Smooth muscle cell of bladder (primary cell): Measurements from ENCODE around the gene CBX5. TPM values are rescaled to one million over a fixed set of nuclear protein-coding genes. Genes with fewer than 3 reads are reported as not detected.

Source experiments
- total RNA-seq: library from RNA; depleted of rRNA; stranded (reverse); fragments of >200 nt; gene quantifications from 2 replicates; pipeline ENCODE4 v1.2.3, GENCODE V29; 2014

CBX5 gene
- total RNA-seq, result 12.4 and 15.4 TPM in 2 replicates

DNA sequence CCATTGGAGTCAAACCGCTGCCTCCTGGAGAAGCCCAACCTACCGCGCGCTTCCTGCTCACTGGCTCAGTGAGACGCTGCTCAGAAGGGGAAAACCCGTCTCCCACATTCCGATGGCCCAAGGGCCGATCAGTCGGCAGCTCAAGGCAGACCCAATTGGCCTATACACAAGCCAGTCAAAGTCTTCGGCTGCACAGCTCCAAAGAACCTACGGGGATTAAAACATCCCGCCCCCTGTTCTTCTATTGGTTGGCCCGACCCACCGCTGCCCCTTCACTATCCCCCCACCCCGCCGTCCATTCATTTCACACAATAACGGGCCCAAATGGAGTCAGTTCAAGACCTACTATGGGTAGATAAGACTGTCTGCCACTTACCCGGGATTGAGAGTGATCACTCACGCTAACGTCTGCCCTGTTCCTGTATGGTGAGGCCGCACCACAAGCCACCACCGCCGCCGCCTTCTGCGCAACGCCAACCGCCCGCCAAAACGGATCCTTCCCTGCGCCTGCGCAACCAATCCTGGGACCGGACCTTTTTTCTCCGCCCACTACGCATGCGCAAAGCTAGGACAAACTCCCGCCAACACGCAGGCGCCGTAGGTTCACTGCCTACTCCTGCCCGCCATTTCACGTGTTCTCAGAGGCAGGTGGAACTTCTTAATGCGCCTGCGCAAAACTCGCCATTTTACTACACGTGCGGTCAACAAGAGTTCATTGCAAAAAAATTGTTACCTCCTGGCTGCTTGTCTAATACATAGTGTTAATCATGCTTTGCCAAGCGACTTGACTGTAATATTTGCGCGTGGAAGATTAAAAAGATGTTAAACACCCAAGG lies at the start of gene CBX5:
TSS of gene CBX5 (minus strand) at position 491 of the 836 bp plus-strand sequence. CDS start 22,472 bp downstream, outside the sequence.

DNA sequence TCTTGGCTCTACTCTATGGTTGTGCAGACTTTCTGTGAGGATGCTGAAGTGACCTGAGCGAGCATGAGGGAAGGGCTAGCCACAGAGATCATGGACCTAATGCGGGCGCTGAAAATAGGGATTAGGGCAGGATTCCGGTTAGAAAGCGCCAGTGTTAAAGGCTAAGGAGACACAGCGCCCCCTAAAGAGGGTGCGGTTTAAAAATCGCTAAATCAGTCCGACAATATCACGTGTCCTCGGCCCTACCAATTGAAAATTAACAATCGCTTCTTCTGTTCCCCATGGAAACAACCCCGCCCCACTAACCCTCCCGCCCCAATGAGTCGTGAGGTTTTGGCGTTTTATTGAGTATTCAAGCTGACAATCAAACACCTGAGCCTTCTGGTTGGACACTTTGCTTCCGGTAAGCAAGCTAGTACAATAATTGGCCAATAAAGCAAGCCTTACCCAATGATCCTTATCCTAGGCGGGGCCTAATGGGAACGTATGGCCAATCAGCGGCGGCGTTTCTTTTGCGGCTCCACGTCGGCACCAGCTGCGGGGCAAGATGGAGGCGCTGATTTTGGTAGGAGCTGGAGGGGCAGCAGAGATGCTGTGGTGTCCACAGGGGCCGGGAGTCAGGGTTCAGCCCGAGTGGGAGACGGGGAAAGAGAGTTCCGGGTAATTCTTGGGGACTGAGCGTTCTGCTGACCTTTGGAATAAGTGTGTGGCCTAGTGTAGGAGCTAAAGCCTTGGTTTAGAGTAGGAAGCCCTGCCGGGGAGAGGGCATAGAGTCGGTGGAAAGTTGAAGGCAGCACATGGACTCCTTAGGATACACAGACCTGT lies 44.9 kb upstream of the CBX5 start, which contains the start of gene COPZ1:
TSS of gene COPZ1 (plus strand) at position 515 of the 825 bp plus-strand sequence. CDS start at position 548, 33 bp downstream.

DNA sequence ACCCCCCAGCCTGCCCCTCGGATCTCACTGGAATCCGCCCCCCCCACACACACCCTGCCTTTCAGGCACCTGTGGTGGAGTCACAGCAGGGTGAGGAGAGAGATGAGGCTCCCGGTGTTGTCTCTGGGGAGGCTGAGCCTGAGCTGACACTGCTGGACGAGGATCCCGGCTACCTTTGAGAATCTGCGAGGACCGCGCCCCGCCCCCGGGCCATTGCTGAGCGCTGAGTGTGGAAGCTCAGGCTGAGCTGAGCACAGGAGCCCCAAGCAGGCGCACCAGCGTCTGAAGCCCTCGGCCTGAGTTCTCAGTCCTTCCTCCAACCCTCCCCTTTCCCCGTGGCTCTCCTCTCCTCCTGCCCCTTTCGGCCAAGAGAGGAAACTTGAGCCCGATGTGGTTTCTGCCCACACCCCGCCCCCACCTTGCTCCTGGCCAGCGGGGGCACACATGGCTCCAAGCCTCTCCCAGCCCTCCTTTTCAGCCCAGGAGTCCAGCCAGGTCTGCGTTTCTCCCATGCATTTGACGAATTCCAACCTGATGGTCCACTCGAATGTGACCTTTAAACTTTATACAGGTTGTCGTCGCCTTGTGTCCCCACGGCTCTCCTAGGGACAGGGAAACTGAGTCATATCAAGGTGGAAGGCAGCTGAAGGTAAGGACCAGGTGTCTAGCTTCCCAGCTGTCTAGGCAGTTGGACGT lies 21.0 kb upstream of the CBX5 start, which contains the start of gene NFE2:
TSS of gene NFE2 (minus strand) at position 284 of the 696 bp plus-strand sequence. CDS start 5,767 bp downstream, outside the sequence.

DNA sequence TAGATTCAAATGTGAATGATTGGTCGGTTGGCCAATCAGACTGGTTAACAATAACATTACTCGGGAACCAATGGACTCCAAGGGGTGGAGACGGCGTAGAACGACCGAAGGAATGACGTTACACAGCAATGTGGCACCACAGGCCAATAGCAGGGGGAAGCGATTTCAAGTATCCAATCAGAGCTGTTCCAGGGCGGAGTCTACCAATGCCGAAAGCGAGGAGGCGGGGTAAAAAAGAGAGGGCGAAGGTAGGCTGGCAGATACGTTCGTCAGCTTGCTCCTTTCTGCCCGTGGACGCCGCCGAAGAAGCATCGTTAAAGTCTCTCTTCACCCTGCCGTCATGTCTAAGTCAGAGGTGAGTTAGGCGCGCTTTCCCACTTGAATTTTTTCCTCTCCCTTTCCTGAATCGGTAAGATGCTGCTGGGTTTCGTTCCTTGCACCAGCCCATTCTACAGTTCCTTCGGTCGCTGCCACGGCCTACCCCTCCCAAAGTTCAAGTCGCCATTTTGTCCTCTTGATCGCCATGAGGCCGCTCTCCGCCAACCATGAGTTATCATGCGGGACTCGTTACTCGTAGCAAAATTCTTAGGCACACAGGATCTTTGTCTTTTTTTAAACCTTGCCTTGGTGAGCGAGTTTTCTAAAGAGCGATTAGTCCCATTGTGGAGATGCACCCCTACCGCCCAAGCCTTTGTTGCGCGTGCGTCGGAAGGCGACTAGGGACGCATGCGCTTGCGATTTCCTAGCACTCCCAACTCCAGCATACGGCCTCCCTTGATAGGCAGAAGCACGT lies 742 bp upstream of the CBX5 start, which contains the start of gene HNRNPA1:
TSS of gene HNRNPA1 (plus strand) at position 259 of the 793 bp plus-strand sequence. CDS start at position 341, 82 bp downstream.

Other genes starting within 250 kb of the CBX5 start
- not detected in 2 replicates for gene HOXC5, start 247.1 kb downstream of the CBX5 start, total RNA-seq
- 0.09 and 0.14 TPM in 2 replicates for gene HOXC4, start 226.3 kb downstream of the CBX5 start, total RNA-seq
- 23.4 and 25.0 TPM in 2 replicates for gene SMUG1, start 91.1 kb downstream of the CBX5 start, total RNA-seq
- 454 and 485 TPM in 2 replicates for gene HNRNPA1, start 604 bp upstream of the CBX5 start, total RNA-seq
- 0.18 and 0.28 TPM in 2 replicates for gene NFE2, start 20.9 kb upstream of the CBX5 start, total RNA-seq
- gene COPZ1, start 45.0 kb upstream of the CBX5 start, total RNA-seq, result 129 and 136 TPM in 2 replicates
- 0.09 TPM in 1 of 2 replicates, not detected in the other for gene GPR84, start 84.4 kb upstream of the CBX5 start, total RNA-seq
- gene ZNF385A, start 104.6 kb upstream of the CBX5 start, total RNA-seq, result 0.71 and 1.5 TPM in 2 replicates
- 183 and 186 TPM in 2 replicates for gene ITGA5, start 139.1 kb upstream of the CBX5 start, total RNA-seq
- gene GTSF1, start 193.5 kb upstream of the CBX5 start, total RNA-seq, result not detected in 2 replicates
- under 0.01 TPM in 1 of 2 replicates, not detected in the other for gene NCKAP1L, start 217.6 kb upstream of the CBX5 start, total RNA-seq